ENCODE results near the gene SPATA2L.
A peak's percentile ranks its signal among the peaks of the same experiment; 100 is the strongest.

Gene SPATA2L

GRCh38 chr16:89686520-89687091 is 14.9 kb downstream of the SPATA2L start, which contains the start of gene CDK10:
CDK10 (plus strand) TSS chr16:89686689; CDS start chr16:89686711, 22 bp downstream.
- Histone ChIP-seq H3K79me2 (ENCODE audit: control insufficient read depth, low read length) (peaks cover 27% of the 10 kb centered on the region), H3K4me3 (ENCODE audit: low read length) (peak within 1 kb of the TSS; percentile 94), H3K9me2 (replicated peaks; ENCODE audit: control insufficient read depth, low read length) (no peaks in the 10 kb centered on the region), H4K20me1 (ENCODE audit: control insufficient read depth, insufficient read depth, low read depth, low read length) (no peaks in the 10 kb centered on the region), H3K27me3 (ENCODE audit: control insufficient read depth, low read length) (no peaks in the 10 kb centered on the region), H3F3A (ENCODE audit: control insufficient read depth, insufficient read depth) (no peaks in the 10 kb centered on the region), H3K4me2 (ENCODE audit: low read length) (peak within 1 kb of the TSS; percentile 99), H3K27ac (ENCODE audit: low read depth, low read length) (peak within 1 kb of the TSS; percentile 76), H3K9me3 (ENCODE audit: control insufficient read depth, insufficient read depth, low read length) (peaks cover 5% of the 10 kb centered on the region; the same call in 1 of the 2 replicates), H3K4me1 (ENCODE audit: control insufficient read depth, low read length) (peaks cover 19% of the 10 kb centered on the region), H3K36me3 (ENCODE audit: control insufficient read depth, low read length) (peaks cover 63% of the 10 kb centered on the region)
- no peak for TF ChIP-seq EZH2phosphoT487 (IDR thresholded peaks at IDR 0.05; ENCODE audit: borderline replicate concordance, low read length)
- no peak for TF ChIP-seq CTCF (IDR thresholded peaks at IDR 0.05; ENCODE audit: low read depth, low read length, poor library complexity, severe bottlenecking)

DNA sequence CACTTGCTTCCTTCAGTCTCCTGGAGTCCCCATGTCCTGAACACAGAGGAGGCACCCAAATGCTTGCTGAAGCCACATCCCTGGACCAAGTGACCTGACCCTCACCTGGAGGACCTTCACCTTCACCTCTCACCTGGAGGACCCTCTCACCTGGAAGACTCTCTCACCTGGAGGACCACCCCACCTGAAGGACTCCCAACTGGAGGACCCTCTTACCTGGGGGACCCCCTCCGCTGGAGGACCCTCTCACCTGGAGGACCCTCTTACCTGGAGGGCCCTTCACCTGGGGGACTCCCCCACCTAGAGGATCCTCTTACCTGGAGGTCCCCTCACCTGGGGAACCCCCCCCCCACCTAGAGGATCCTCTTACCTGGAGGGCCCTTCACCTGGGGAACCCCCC is 15.6 kb downstream of the SPATA2L start:
- peaks cover 5% of the 10 kb centered on the region; the same call in 1 of the 2 replicates for H3K9me3 ChIP-seq (ENCODE audit: control insufficient read depth, insufficient read depth, low read length)
- H3F3A ChIP-seq (ENCODE audit: control insufficient read depth, insufficient read depth), result no peaks in the 10 kb centered on the region
- no peak overlapping the region for H3K27ac ChIP-seq (ENCODE audit: low read depth, low read length)
- peaks cover 58% of the 10 kb centered on the region for H3K36me3 ChIP-seq (ENCODE audit: control insufficient read depth, low read length)
- TF ChIP-seq CTCF (IDR thresholded peaks at IDR 0.05; ENCODE audit: low read depth, low read length, poor library complexity, severe bottlenecking), result no peak
- no peak for TF ChIP-seq EZH2phosphoT487 (IDR thresholded peaks at IDR 0.05; ENCODE audit: borderline replicate concordance, low read length)
- peaks cover 27% of the 10 kb centered on the region for H3K79me2 ChIP-seq (ENCODE audit: control insufficient read depth, low read length)
- peak overlapping the region; percentile 94; the same call in 1 of the 2 replicates for H3K4me3 ChIP-seq (ENCODE audit: low read length)
- no peaks in the 10 kb centered on the region for H3K27me3 ChIP-seq (ENCODE audit: control insufficient read depth, low read length)
- H3K4me2 ChIP-seq (ENCODE audit: low read length), result peak overlapping the region; percentile 99; the same call in 1 of the 2 replicates
- H3K9me2 ChIP-seq (replicated peaks; ENCODE audit: control insufficient read depth, low read length), result no peaks in the 10 kb centered on the region
- peaks cover 19% of the 10 kb centered on the region for H3K4me1 ChIP-seq (ENCODE audit: control insufficient read depth, low read length)
- H4K20me1 ChIP-seq (ENCODE audit: control insufficient read depth, insufficient read depth, low read depth, low read length), result no peaks in the 10 kb centered on the region

DNA sequence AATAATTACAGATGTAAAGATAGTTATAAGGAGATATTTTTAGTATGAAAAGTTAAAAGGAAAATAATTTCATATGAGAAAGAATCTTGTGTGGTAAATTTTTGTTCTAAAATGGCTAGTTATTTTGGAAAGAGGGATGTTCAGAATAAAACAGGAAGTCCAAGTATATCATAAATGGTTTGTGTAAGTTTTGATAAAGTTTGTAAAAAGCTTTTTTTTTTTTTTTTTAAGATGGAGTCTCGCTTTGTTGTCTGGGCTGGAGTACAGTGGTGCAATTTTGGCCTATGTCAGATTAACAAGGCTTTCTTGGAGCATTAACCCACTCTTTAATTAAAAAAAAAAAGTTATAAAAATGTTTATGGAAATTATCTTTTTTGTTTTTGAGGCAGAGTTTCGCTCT is 23.2 kb downstream of the SPATA2L start:
- H3K4me3 ChIP-seq (ENCODE audit: low read length), result no peak overlapping the region
- no peaks in the 10 kb centered on the region for H3K9me2 ChIP-seq (replicated peaks; ENCODE audit: control insufficient read depth, low read length)
- H3K36me3 ChIP-seq (ENCODE audit: control insufficient read depth, low read length), result peaks cover 13% of the 10 kb centered on the region
- no peaks in the 10 kb centered on the region for H4K20me1 ChIP-seq (ENCODE audit: control insufficient read depth, insufficient read depth, low read depth, low read length)
- no peak overlapping the region for H3K4me2 ChIP-seq (ENCODE audit: low read length)
- H3K4me1 ChIP-seq (ENCODE audit: control insufficient read depth, low read length), result no peaks in the 10 kb centered on the region
- H3K27ac ChIP-seq (ENCODE audit: low read depth, low read length), result no peak overlapping the region
- peaks cover 9% of the 10 kb centered on the region for H3K9me3 ChIP-seq (ENCODE audit: control insufficient read depth, insufficient read depth, low read length)
- TF ChIP-seq EZH2phosphoT487 (IDR thresholded peaks at IDR 0.05; ENCODE audit: borderline replicate concordance, low read length) (no peak), CTCF (IDR thresholded peaks at IDR 0.05; ENCODE audit: low read depth, low read length, poor library complexity, severe bottlenecking) (no peak)
- H3F3A ChIP-seq (ENCODE audit: control insufficient read depth, insufficient read depth), result no peaks in the 10 kb centered on the region
- no peaks in the 10 kb centered on the region for H3K79me2 ChIP-seq (ENCODE audit: control insufficient read depth, low read length)
- H3K27me3 ChIP-seq (ENCODE audit: control insufficient read depth, low read length), result no peaks in the 10 kb centered on the region

Data from DOHH2 (cell line).